ENCODE results near the gene DSC3.

DNA sequence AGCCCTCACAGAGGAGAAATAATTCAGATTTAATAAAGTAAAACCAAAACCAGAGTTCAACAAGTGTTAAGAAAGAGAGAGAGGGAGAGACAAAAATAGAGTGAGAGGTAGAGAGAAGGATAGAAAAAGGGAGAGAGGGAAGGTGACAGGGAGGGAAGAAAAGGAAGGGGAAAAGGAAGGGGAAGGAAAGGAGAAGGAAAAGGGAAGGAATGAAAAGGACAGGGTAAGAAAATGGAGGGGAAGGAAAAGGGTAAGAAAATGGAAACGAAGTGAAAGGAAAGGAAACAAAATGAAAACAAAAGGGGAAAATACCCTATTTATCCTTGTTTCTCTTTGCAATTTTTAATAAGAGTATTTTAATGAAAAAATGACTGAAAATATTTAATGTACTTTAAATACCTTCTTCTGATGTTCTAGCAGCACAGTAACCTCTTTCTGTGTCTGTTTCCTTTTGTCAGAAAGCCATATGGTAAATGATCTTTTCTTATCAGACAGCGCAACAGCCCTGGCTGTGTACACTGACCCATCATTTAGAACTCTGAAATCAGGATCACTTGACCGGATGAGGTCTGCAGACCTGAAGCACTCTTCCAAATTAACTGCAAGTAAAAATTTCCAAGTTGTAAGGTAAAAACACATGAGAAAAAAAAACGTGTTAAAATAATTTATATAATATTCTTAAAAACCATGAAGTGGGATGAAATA lies 11.8 kb downstream of the DSC3 start:
- TF ChIP-seq MAFF (IDR thresholded peaks at IDR 0.05; ENCODE audit: low read length) (no peak), ZBTB17 (CRISPR knock-in tag; IDR thresholded peaks at IDR 0.05) (no peak), CREB1 (IDR thresholded peaks at IDR 0.05) (no peak), CREB1 (CRISPR knock-in tag; IDR thresholded peaks at IDR 0.05) (no peak), ZNF695 (CRISPR knock-in tag; IDR thresholded peaks at IDR 0.05) (no peak)
- TF ChIP-seq, protein P1, sequence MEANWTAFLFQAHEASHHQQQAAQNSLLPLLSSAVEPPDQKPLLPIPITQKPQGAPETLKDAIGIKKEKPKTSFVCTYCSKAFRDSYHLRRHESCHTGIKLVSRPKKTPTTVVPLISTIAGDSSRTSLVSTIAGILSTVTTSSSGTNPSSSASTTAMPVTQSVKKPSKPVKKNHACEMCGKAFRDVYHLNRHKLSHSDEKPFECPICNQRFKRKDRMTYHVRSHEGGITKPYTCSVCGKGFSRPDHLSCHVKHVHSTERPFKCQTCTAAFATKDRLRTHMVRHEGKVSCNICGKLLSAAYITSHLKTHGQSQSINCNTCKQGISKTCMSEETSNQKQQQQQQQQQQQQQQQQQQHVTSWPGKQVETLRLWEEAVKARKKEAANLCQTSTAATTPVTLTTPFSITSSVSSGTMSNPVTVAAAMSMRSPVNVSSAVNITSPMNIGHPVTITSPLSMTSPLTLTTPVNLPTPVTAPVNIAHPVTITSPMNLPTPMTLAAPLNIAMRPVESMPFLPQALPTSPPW (CRISPR knock-in tag; IDR thresholded peaks at IDR 0.05), result no peak
- TF ChIP-seq, protein P2, sequence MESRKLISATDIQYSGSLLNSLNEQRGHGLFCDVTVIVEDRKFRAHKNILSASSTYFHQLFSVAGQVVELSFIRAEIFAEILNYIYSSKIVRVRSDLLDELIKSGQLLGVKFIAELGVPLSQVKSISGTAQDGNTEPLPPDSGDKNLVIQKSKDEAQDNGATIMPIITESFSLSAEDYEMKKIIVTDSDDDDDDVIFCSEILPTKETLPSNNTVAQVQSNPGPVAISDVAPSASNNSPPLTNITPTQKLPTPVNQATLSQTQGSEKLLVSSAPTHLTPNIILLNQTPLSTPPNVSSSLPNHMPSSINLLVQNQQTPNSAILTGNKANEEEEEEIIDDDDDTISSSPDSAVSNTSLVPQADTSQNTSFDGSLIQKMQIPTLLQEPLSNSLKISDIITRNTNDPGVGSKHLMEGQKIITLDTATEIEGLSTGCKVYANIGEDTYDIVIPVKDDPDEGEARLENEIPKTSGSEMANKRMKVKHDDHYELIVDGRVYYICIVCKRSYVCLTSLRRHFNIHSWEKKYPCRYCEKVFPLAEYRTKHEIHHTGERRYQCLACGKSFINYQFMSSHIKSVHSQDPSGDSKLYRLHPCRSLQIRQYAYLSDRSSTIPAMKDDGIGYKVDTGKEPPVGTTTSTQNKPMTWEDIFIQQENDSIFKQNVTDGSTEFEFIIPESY (CRISPR knock-in tag; IDR thresholded peaks at IDR 0.05), result no peak
- TF ChIP-seq, protein P3, sequence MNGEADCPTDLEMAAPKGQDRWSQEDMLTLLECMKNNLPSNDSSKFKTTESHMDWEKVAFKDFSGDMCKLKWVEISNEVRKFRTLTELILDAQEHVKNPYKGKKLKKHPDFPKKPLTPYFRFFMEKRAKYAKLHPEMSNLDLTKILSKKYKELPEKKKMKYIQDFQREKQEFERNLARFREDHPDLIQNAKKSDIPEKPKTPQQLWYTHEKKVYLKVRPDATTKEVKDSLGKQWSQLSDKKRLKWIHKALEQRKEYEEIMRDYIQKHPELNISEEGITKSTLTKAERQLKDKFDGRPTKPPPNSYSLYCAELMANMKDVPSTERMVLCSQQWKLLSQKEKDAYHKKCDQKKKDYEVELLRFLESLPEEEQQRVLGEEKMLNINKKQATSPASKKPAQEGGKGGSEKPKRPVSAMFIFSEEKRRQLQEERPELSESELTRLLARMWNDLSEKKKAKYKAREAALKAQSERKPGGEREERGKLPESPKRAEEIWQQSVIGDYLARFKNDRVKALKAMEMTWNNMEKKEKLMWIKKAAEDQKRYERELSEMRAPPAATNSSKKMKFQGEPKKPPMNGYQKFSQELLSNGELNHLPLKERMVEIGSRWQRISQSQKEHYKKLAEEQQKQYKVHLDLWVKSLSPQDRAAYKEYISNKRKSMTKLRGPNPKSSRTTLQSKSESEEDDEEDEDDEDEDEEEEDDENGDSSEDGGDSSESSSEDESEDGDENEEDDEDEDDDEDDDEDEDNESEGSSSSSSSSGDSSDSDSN (IDR thresholded peaks at IDR 0.05; ENCODE audit: borderline replicate concordance in 1 of 2, low read depth in 2 of 2, low read length in 2 of 2), result no peak
